ENCODE results near the gene RBM23. TPM values are rescaled to one million over a fixed set of nuclear protein-coding genes. Genes with fewer than 3 reads are reported as not detected.
"Not testable (repeated sequence)": the region's sequence is repeated elsewhere in the genome, so short reads cannot be mapped to it uniquely, and the experiment has no call there.

The RBM23 gene
- total RNA-seq, 2 experiments from 2014 or later: 46.9 to 55.2 TPM

- CTCF ChIA-PET: interaction anchor here (1.0 to 10.4 kb wide), 21 partner anchors 12 to 385 kb away, joined by 3 to 86 read pairs (median 7); partner anchors contain the start of genes AJUBA, CDH24, LRP10 and PRMT5
- Mint-ChIP-seq H3K9me3 (no peaks in the 10 kb centered on the region), H3K4me1 (ENCODE audit: low read depth) (peaks cover 25% of the 10 kb centered on the region), H3K27me3 (no peaks in the 10 kb centered on the region), H3K36me3 (ENCODE audit: low read depth) (peaks cover 34% of the 10 kb centered on the region), H3K4me3 (peak overlapping the region; percentile 93), H3K27ac (peak overlapping the region; percentile 93)
- intact Hi-C loops (cut with micrococcal nuclease): no loop called here
- ATAC-seq: no peak
- POLR2A ChIA-PET: interaction anchor here (0.6 to 2.5 kb wide), 9 partner anchors 21 to 221 kb away, joined by 3 to 11 read pairs (median 5); partner anchors contain the start of genes AJUBA, LRP10, OXA1L and PRMT5
- no peak for DNase-seq
- TF ChIP-seq CTCF (IDR thresholded peaks at IDR 0.05): no peak
Measured at GRCh38 chr14:22955702-22956569, 37.0 kb upstream of the RBM23 start.

- intact Hi-C loops (cut with micrococcal nuclease): no loop called here
- no peak for DNase-seq
- no peak for ATAC-seq
- CTCF ChIA-PET: interaction anchor here (0.9 to 10.4 kb wide), 5 partner anchors 17 to 79 kb away, joined by 3 to 86 read pairs (median 5); partner anchors contain the start of genes AJUBA and PRMT5
- no peak for TF ChIP-seq CTCF (IDR thresholded peaks at IDR 0.05)
- H3K4me1 Mint-ChIP-seq (ENCODE audit: low read depth): peaks cover 20% of the 10 kb centered on the region
- no peak overlapping the region for H3K27ac Mint-ChIP-seq
- no peaks in the 10 kb centered on the region for H3K9me3 Mint-ChIP-seq
- no peaks in the 10 kb centered on the region for H3K27me3 Mint-ChIP-seq
- POLR2A ChIA-PET: interaction anchor here (1.4 kb wide), 1 partner anchor 22 kb away, joined by 3 read pairs; no protein-coding TSS in a partner anchor
- peaks cover 45% of the 10 kb centered on the region for H3K36me3 Mint-ChIP-seq (ENCODE audit: low read depth)
- no peak overlapping the region for H3K4me3 Mint-ChIP-seq
Measured at GRCh38 chr14:22952418-22952817, 33.5 kb upstream of the RBM23 start.

GRCh38 chr14:22951795-22952194 is 32.8 kb upstream of the RBM23 start:
- ATAC-seq; intact Hi-C loops (cut with micrococcal nuclease); H3K9me3 Mint-ChIP-seq; H3K27me3 Mint-ChIP-seq; H3K4me3 Mint-ChIP-seq; DNase-seq: not testable (repeated sequence)
- Mint-ChIP-seq H3K4me1 (ENCODE audit: low read depth) (peaks cover 19% of the 10 kb centered on the region), H3K36me3 (ENCODE audit: low read depth) (peaks cover 51% of the 10 kb centered on the region), H3K27ac (peak overlapping the region; percentile 4)
- ChIA-PET POLR2A (interaction anchor here (0.8 to 1.4 kb wide), 2 partner anchors 11 to 21 kb away, joined by 3 read pairs; no protein-coding TSS in a partner anchor), CTCF (interaction anchor here (0.9 to 10.4 kb wide), 7 partner anchors 11 to 106 kb away, joined by 3 to 86 read pairs (median 5); partner anchors contain the start of genes AJUBA, CDH24 and PRMT5)

- DNase-seq (no peak), ATAC-seq (no peak)
- TF ChIP-seq CTCF (IDR thresholded peaks at IDR 0.05): no peak
- intact Hi-C loops (cut with micrococcal nuclease): no loop called here
- Mint-ChIP-seq H3K27me3 (no peaks in the 10 kb centered on the region), H3K4me3 (no peak overlapping the region), H3K4me1 (ENCODE audit: low read depth) (no peaks in the 10 kb centered on the region), H3K36me3 (ENCODE audit: low read depth) (peaks cover 27% of the 10 kb centered on the region), H3K27ac (no peak overlapping the region), H3K9me3 (no peaks in the 10 kb centered on the region)
- POLR2A ChIA-PET: interaction anchor here (1.2 to 1.3 kb wide), 3 partner anchors 12 to 28 kb away, joined by 4 to 5 read pairs (median 4); partner anchors contain the start of gene HAUS4
- CTCF ChIA-PET: interaction anchor here (0.7 to 4.7 kb wide), 5 partner anchors 16 to 66 kb away, joined by 3 to 30 read pairs (median 4); partner anchors contain the start of genes AJUBA and PRMT5
Measured at GRCh38 chr14:22945642-22946041, 26.7 kb upstream of the RBM23 start.

GRCh38 chr14:22939684-22940083 is 20.7 kb upstream of the RBM23 start:
- Mint-ChIP-seq H3K36me3 (ENCODE audit: low read depth) (peaks cover 8% of the 10 kb centered on the region), H3K9me3 (no peaks in the 10 kb centered on the region), H3K4me1 (ENCODE audit: low read depth) (no peaks in the 10 kb centered on the region), H3K4me3 (no peak overlapping the region), H3K27ac (no peak overlapping the region), H3K27me3 (no peaks in the 10 kb centered on the region)
- CTCF ChIA-PET: interaction anchor here (1.2 to 4.3 kb wide), 5 partner anchors 9 to 43 kb away, joined by 6 to 29 read pairs (median 7); partner anchors contain the start of genes AJUBA, HAUS4 and PRMT5
- intact Hi-C loops (cut with micrococcal nuclease): no loop called here
- POLR2A ChIA-PET: interaction anchor here (1.2 kb wide), 1 partner anchor 11 kb away, joined by 3 read pairs; the partner anchor contains the start of gene PRMT5
- DNase-seq: no peak
- TF ChIP-seq CTCF (IDR thresholded peaks at IDR 0.05): no peak
- no peak for ATAC-seq
